HepG2 (cell line): Measurements from ENCODE around the gene SIRT7. TPM values are rescaled to one million over a fixed set of nuclear protein-coding genes. Genes with fewer than 3 reads are reported as not detected.

Experiments
- AHR ChIP-seq: IDR thresholded peaks from 2 replicates; pipeline ENCODE4 v1.6.1; 2018; ENCODE audit warnings: missing genetic modification reagents, missing compliant biosample characterization
- GLI4 ChIP-seq: sonication (generic); formaldehyde crosslinking; IDR thresholded peaks from 2 replicates; pipeline ENCODE4 v1.5.1; 2020; ENCODE audit warnings: missing genetic modification reagents, mild to moderate bottlenecking, moderate library complexity, borderline replicate concordance
- HNRNPL ChIP-seq: fragments of 200-400 bp; formaldehyde crosslinking; IDR thresholded peaks from 2 replicates; pipeline ENCODE4 v1.6.1; 2017; ENCODE audit warnings: mild to moderate bottlenecking, low read depth, low read length
- RBFOX2 ChIP-seq: fragments of 200-400 bp; formaldehyde crosslinking; IDR thresholded peaks from 2 replicates; pipeline ENCODE4 v1.6.1; 2017; ENCODE audit warnings: low read depth, mild to moderate bottlenecking, low read length
- SALL1 ChIP-seq: sonication (generic); formaldehyde crosslinking; IDR thresholded peaks from 2 replicates; pipeline ENCODE4 v1.8.0; 2022; ENCODE audit warnings: mild to moderate bottlenecking, missing genetic modification reagents
- SCMH1 ChIP-seq: sonication (generic); formaldehyde crosslinking; IDR thresholded peaks from 2 replicates; pipeline ENCODE4 v1.9.0; 2021; ENCODE audit warnings: missing genetic modification reagents, mild to moderate bottlenecking, borderline replicate concordance
- TAF15 ChIP-seq: fragments of 200-400 bp; formaldehyde crosslinking; IDR thresholded peaks from one replicate; pipeline ENCODE4 v1.6.1; 2018; ENCODE audit warnings: mild to moderate bottlenecking, low read depth, low read length; ENCODE audit not compliant: poor library complexity, severe bottlenecking
- TBP ChIP-seq: sonication (generic); formaldehyde crosslinking; IDR thresholded peaks from 2 replicates; pipeline ENCODE4 v1.5.0; 2020; ENCODE audit warnings: missing genetic modification reagents
- ZNF10 ChIP-seq: sonication (generic); formaldehyde crosslinking; IDR thresholded peaks from 2 replicates; pipeline ENCODE4 v1.4.0; 2020; ENCODE audit warnings: mild to moderate bottlenecking, low read depth, missing genetic modification reagents, borderline replicate concordance
- ZNF274 ChIP-seq: sonication (generic); formaldehyde crosslinking; IDR thresholded peaks from 2 replicates; pipeline ENCODE4 v1.5.1; 2020; ENCODE audit warnings: mild to moderate bottlenecking, missing genetic modification reagents
- ZNF33B ChIP-seq: sonication (generic); formaldehyde crosslinking; IDR thresholded peaks from 2 replicates; pipeline ENCODE4 v1.5.1; 2020; ENCODE audit warnings: mild to moderate bottlenecking, missing genetic modification reagents
- ZNF446 ChIP-seq: sonication (generic); formaldehyde crosslinking; IDR thresholded peaks from 2 replicates; pipeline ENCODE4 v1.5.0; 2020; ENCODE audit warnings: mild to moderate bottlenecking, missing genetic modification reagents
- ZNF75D ChIP-seq: sonication (generic); formaldehyde crosslinking; IDR thresholded peaks from 2 replicates; pipeline ENCODE4 v1.8.1; 2023; ENCODE audit warnings: missing genetic modification reagents, mild to moderate bottlenecking, borderline replicate concordance
- polyA plus RNA-seq, 8 experiments: library from polyadenylated mRNA; depleted of rRNA in 3 of 8; stranded (reverse) in 7 of 8; unstranded in 1 of 8; fragments of >200 nt; fragmentation: Illumina TruSeq in 4 of 8; extraction: Trizol in 4 of 8; gene quantifications; 2 replicates each; pipeline versions ENCODE4 v1.2.1 to v1.2.3, GENCODE V29; 2011 to 2016; ENCODE audit warnings: low read depth in 4 of 8, missing spikeins in 1 of 8, mixed read lengths in 1 of 8; ENCODE audit not compliant: insufficient read depth in 1 of 8
- total RNA-seq, 5 experiments: library from RNA; depleted of rRNA; stranded (reverse); fragments of >200 nt; fragmentation: Illumina TruSeq; extraction: Trizol; gene quantifications; 2 replicates each; pipeline ENCODE4 v1.2.3, GENCODE V29; 2016; ENCODE audit warnings: low read depth in 1 of 5
- TF ChIP-seq, protein P1 (sequence below): sonication (generic); formaldehyde crosslinking; IDR thresholded peaks from 2 replicates; pipeline ENCODE4 v1.5.0; 2020; ENCODE audit warnings: mild to moderate bottlenecking, missing genetic modification reagents, moderate library complexity
- TF ChIP-seq, protein P2 (sequence below): sonication (generic); formaldehyde crosslinking; IDR thresholded peaks from 2 replicates; pipeline ENCODE4 v1.4.0; 2020; ENCODE audit warnings: missing genetic modification reagents
- TF ChIP-seq, protein P3 (sequence below): sonication (generic); formaldehyde crosslinking; IDR thresholded peaks from 2 replicates; pipeline ENCODE4 v1.5.0; 2020; ENCODE audit warnings: mild to moderate bottlenecking, missing genetic modification reagents, borderline replicate concordance
- TF ChIP-seq, protein P4 (sequence below): sonication (generic); formaldehyde crosslinking; IDR thresholded peaks from 2 replicates; pipeline ENCODE4 v1.5.0; 2020; ENCODE audit warnings: mild to moderate bottlenecking, missing genetic modification reagents

Gene SIRT7
- total and polyA plus RNA-seq, 2 of the 13 experiments (the other 11 are each of a cell fraction or from before 2014, with no cell fraction given) = 8.3 to 24.8 TPM

DNA sequence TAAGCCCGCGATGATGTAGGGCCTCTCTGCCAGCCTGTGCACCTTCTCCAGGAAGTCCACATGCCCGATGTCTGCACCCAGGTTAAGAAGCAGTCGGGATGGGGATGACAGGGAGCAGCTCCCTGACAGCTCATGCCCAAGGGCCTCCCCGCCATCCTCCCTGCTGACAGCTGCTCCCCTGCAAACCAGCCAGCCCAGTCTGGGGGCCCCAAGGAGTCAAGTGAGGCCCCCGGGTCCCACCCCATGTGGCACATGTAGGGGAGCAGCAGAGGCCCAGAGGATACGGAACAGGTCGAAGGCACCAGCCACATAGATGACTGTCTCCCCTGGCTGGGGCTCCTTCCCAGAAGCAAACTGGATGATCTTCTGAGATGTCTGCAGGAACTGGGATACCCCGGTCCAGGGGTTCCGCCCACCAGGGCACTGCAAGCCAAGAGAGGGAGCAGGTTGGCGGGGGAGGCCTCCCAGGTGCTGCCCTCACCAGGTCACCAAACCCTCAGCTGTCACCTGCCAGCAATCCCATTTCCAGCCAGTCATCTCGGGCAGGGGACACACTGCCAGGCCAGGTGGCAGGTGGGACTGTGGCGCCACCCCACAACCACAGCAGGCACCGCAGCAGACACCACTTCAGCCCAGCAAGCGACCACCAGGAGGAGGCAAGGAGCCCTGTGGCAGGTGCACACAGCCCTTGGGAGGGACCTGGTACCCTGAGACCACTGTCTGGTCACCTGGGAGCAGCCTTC lies 11.3 kb downstream of the SIRT7 start (continued):
- TF ChIP-seq ZNF274 (CRISPR knock-in tag) (0 out of 2 replicates have a peak, but pooled peaks have one; percentile 56), HNRNPL (peak; percentile 83; the same call in 1 of the 2 replicates), AHR (no peak), TAF15 (no peak), ZNF33B (no peak), SCMH1 (no peak), SALL1 (CRISPR knock-in tag) (0 out of 2 replicates have a peak, but pooled peaks have one; percentile 18), ZNF10 (no peak), TBP (CRISPR knock-in tag) (no peak), GLI4 (CRISPR knock-in tag) (no peak), RBFOX2 (peak; percentile 52), ZNF75D (no peak), ZNF446 (CRISPR knock-in tag) (no peak)
- TF ChIP-seq, protein P1, sequence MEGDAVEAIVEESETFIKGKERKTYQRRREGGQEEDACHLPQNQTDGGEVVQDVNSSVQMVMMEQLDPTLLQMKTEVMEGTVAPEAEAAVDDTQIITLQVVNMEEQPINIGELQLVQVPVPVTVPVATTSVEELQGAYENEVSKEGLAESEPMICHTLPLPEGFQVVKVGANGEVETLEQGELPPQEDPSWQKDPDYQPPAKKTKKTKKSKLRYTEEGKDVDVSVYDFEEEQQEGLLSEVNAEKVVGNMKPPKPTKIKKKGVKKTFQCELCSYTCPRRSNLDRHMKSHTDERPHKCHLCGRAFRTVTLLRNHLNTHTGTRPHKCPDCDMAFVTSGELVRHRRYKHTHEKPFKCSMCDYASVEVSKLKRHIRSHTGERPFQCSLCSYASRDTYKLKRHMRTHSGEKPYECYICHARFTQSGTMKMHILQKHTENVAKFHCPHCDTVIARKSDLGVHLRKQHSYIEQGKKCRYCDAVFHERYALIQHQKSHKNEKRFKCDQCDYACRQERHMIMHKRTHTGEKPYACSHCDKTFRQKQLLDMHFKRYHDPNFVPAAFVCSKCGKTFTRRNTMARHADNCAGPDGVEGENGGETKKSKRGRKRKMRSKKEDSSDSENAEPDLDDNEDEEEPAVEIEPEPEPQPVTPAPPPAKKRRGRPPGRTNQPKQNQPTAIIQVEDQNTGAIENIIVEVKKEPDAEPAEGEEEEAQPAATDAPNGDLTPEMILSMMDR (CRISPR knock-in tag) = peak; percentile 59
- TF ChIP-seq, protein P2, sequence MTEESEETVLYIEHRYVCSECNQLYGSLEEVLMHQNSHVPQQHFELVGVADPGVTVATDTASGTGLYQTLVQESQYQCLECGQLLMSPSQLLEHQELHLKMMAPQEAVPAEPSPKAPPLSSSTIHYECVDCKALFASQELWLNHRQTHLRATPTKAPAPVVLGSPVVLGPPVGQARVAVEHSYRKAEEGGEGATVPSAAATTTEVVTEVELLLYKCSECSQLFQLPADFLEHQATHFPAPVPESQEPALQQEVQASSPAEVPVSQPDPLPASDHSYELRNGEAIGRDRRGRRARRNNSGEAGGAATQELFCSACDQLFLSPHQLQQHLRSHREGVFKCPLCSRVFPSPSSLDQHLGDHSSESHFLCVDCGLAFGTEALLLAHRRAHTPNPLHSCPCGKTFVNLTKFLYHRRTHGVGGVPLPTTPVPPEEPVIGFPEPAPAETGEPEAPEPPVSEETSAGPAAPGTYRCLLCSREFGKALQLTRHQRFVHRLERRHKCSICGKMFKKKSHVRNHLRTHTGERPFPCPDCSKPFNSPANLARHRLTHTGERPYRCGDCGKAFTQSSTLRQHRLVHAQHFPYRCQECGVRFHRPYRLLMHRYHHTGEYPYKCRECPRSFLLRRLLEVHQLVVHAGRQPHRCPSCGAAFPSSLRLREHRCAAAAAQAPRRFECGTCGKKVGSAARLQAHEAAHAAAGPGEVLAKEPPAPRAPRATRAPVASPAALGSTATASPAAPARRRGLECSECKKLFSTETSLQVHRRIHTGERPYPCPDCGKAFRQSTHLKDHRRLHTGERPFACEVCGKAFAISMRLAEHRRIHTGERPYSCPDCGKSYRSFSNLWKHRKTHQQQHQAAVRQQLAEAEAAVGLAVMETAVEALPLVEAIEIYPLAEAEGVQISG (CRISPR knock-in tag) = 0 out of 2 replicates have a peak, but pooled peaks have one; percentile 4
- TF ChIP-seq, protein P3, sequence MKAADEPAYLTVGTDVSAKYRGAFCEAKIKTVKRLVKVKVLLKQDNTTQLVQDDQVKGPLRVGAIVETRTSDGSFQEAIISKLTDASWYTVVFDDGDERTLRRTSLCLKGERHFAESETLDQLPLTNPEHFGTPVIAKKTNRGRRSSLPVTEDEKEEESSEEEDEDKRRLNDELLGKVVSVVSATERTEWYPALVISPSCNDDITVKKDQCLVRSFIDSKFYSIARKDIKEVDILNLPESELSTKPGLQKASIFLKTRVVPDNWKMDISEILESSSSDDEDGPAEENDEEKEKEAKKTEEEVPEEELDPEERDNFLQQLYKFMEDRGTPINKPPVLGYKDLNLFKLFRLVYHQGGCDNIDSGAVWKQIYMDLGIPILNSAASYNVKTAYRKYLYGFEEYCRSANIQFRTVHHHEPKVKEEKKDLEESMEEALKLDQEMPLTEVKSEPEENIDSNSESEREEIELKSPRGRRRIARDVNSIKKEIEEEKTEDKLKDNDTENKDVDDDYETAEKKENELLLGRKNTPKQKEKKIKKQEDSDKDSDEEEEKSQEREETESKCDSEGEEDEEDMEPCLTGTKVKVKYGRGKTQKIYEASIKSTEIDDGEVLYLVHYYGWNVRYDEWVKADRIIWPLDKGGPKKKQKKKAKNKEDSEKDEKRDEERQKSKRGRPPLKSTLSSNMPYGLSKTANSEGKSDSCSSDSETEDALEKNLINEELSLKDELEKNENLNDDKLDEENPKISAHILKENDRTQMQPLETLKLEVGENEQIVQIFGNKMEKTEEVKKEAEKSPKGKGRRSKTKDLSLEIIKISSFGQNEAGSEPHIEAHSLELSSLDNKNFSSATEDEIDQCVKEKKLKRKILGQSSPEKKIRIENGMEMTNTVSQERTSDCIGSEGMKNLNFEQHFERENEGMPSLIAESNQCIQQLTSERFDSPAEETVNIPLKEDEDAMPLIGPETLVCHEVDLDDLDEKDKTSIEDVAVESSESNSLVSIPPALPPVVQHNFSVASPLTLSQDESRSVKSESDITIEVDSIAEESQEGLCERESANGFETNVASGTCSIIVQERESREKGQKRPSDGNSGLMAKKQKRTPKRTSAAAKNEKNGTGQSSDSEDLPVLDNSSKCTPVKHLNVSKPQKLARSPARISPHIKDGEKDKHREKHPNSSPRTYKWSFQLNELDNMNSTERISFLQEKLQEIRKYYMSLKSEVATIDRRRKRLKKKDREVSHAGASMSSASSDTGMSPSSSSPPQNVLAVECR = peak; percentile 30; the same call in 1 of the 2 replicates
- TF ChIP-seq, protein P4, sequence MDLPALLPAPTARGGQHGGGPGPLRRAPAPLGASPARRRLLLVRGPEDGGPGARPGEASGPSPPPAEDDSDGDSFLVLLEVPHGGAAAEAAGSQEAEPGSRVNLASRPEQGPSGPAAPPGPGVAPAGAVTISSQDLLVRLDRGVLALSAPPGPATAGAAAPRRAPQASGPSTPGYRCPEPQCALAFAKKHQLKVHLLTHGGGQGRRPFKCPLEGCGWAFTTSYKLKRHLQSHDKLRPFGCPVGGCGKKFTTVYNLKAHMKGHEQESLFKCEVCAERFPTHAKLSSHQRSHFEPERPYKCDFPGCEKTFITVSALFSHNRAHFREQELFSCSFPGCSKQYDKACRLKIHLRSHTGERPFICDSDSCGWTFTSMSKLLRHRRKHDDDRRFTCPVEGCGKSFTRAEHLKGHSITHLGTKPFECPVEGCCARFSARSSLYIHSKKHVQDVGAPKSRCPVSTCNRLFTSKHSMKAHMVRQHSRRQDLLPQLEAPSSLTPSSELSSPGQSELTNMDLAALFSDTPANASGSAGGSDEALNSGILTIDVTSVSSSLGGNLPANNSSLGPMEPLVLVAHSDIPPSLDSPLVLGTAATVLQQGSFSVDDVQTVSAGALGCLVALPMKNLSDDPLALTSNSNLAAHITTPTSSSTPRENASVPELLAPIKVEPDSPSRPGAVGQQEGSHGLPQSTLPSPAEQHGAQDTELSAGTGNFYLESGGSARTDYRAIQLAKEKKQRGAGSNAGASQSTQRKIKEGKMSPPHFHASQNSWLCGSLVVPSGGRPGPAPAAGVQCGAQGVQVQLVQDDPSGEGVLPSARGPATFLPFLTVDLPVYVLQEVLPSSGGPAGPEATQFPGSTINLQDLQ (CRISPR knock-in tag) = no peak
